NK-92 (cell line): ENCODE measurements around the gene CHST11.
A peak's percentile ranks its signal among the peaks of the same experiment; 100 is the strongest.

ENCODE experiments used
- DNase-seq: peaks from one replicate; lab custom pipeline; 2025; ENCODE audit not compliant: unreplicated experiment; lab: John Stamatoyannopoulos, UW

The CHST11 gene

GRCh38 chr12:104670439-104671408 is 214.0 kb downstream of the CHST11 start:
- no peak for DNase-seq

- no peak for DNase-seq
Measured at GRCh38 chr12:104671409-104672095, 214.8 kb downstream of the CHST11 start.

- DNase-seq: no peak
Measured at GRCh38 chr12:104672096-104672445, 215.3 kb downstream of the CHST11 start.

- no peak for DNase-seq
Measured at GRCh38 chr12:104672501-104673265, 215.9 kb downstream of the CHST11 start.

- DNase-seq: no peak
Measured at GRCh38 chr12:104673294-104673693, 216.5 kb downstream of the CHST11 start.

- no peak for DNase-seq
Measured at GRCh38 chr12:104673696-104674482, 217.1 kb downstream of the CHST11 start.

- DNase-seq: no peak
Measured at GRCh38 chr12:104676636-104677035, 219.9 kb downstream of the CHST11 start.

GRCh38 chr12:104677441-104678089 is 220.8 kb downstream of the CHST11 start:
- no peak for DNase-seq

- no peak for DNase-seq
Measured at GRCh38 chr12:104680070-104680469, 223.3 kb downstream of the CHST11 start.

- no peak for DNase-seq
Measured at GRCh38 chr12:104680491-104680890, 223.7 kb downstream of the CHST11 start.

- DNase-seq: no peak
Measured at GRCh38 chr12:104681012-104681690, 224.4 kb downstream of the CHST11 start.

- peak; percentile 5 for DNase-seq
Measured at GRCh38 chr12:104682790-104683279, 226.1 kb downstream of the CHST11 start.

GRCh38 chr12:104683831-104684503 is 227.2 kb downstream of the CHST11 start:
- no peak for DNase-seq

GRCh38 chr12:104684884-104685283 is 228.1 kb downstream of the CHST11 start:
- DNase-seq: no peak

- DNase-seq: no peak
Measured at GRCh38 chr12:104685366-104685765, 228.6 kb downstream of the CHST11 start.

GRCh38 chr12:104686196-104686595 is 229.4 kb downstream of the CHST11 start:
- no peak for DNase-seq

- no peak for DNase-seq
Measured at GRCh38 chr12:104687823-104688573, 231.2 kb downstream of the CHST11 start.

- DNase-seq: no peak
Measured at GRCh38 chr12:104689635-104690034, 232.9 kb downstream of the CHST11 start.
